IPS DF 6.9 (cell line): ENCODE results near the gene TBX18.

Experiments
- DNase-seq: peaks from one replicate; pipeline ENCODE4 v3.0.0-alpha.2; 2013; ENCODE audit warnings: low read depth, low spot score
- H3K27ac ChIP-seq: one replicate; pipeline ENCODE4 v1.5.1; 2013; ENCODE audit warnings: low read length, control low read depth
- H3K27me3 ChIP-seq: 2 replicates; pipeline ENCODE4 v1.6.1; 2013; ENCODE audit warnings: mild to moderate bottlenecking, low read length; ENCODE audit not compliant: control insufficient read depth, insufficient read depth
- H3K36me3 ChIP-seq: 2 replicates; pipeline ENCODE4 v1.6.1; 2013; ENCODE audit warnings: low read length; ENCODE audit not compliant: control insufficient read depth, insufficient read depth
- H3K4me1 ChIP-seq: 2 replicates; pipeline ENCODE4 v1.6.1; 2013; ENCODE audit warnings: low read length; ENCODE audit not compliant: control insufficient read depth, insufficient read depth
- H3K4me3 ChIP-seq: 2 replicates; pipeline ENCODE4 v1.5.1; 2013; ENCODE audit warnings: mild to moderate bottlenecking, low read length
- H3K9me3 ChIP-seq: 2 replicates; pipeline ENCODE4 v1.6.1; 2013; ENCODE audit warnings: low read length, inconsistent platforms; ENCODE audit not compliant: control insufficient read depth, insufficient read depth
- WGBS: extraction: QIAGEN DNeasy Blood & Tissue Kit; methylation state at CpG from one replicate; pipeline ENCODE4 v1.1.7; 2013; ENCODE audit warnings: mixed read lengths, missing lambda C conversion rate; ENCODE audit not compliant: insufficient read length, insufficient coverage; 5-methylcytosine and 5-hydroxymethylcytosine counted together

Gene TBX18

GRCh38 chr6:84653027-84653551 is 111.3 kb downstream of the TBX18 start:
- no peaks in the 10 kb centered on the region for H3K9me3 ChIP-seq
- no peak for DNase-seq
- H3K4me3 ChIP-seq = no peak overlapping the region
- H3K36me3 ChIP-seq = no peaks in the 10 kb centered on the region
- no peak overlapping the region for H3K27ac ChIP-seq
- whole genome bisulfite sequencing = no CpG with 5 or more reads among the region's 3 CpGs
- no peaks in the 10 kb centered on the region for H3K4me1 ChIP-seq
- no peaks in the 10 kb centered on the region for H3K27me3 ChIP-seq

- H3K27me3 ChIP-seq = no peaks in the 10 kb centered on the region
- no peak overlapping the region for H3K27ac ChIP-seq
- WGBS = no CpG with 5 or more reads among the region's 3 CpGs
- H3K9me3 ChIP-seq = no peaks in the 10 kb centered on the region
- DNase-seq = no peak
- H3K4me1 ChIP-seq = no peaks in the 10 kb centered on the region
- no peaks in the 10 kb centered on the region for H3K36me3 ChIP-seq
- H3K4me3 ChIP-seq = no peak overlapping the region
These were observed 111.9 kb downstream of the TBX18 start for GRCh38 chr6:84652356-84653026.

GRCh38 chr6:84651583-84651982 is 112.8 kb downstream of the TBX18 start:
- WGBS = no CpG with 5 or more reads among the region's 1 CpG
- H3K9me3 ChIP-seq = no peaks in the 10 kb centered on the region
- H3K4me1 ChIP-seq = no peaks in the 10 kb centered on the region
- H3K36me3 ChIP-seq = no peaks in the 10 kb centered on the region
- no peaks in the 10 kb centered on the region for H3K27me3 ChIP-seq
- DNase-seq = no peak
- no peak overlapping the region for H3K27ac ChIP-seq
- no peak overlapping the region for H3K4me3 ChIP-seq

GRCh38 chr6:84648444-84648843 is 116.0 kb downstream of the TBX18 start:
- Histone ChIP-seq H3K27ac (no peak overlapping the region), H3K27me3 (no peaks in the 10 kb centered on the region), H3K4me3 (no peak overlapping the region), H3K36me3 (no peaks in the 10 kb centered on the region), H3K4me1 (no peaks in the 10 kb centered on the region), H3K9me3 (no peaks in the 10 kb centered on the region)
- no peak for DNase-seq

- DNase-seq = no peak
- Histone ChIP-seq H3K27ac (no peak overlapping the region), H3K36me3 (no peaks in the 10 kb centered on the region), H3K9me3 (no peaks in the 10 kb centered on the region), H3K27me3 (no peaks in the 10 kb centered on the region), H3K4me3 (no peak overlapping the region), H3K4me1 (no peaks in the 10 kb centered on the region)
- WGBS = no CpG with 5 or more reads among the region's 4 CpGs
These were observed 118.7 kb downstream of the TBX18 start for GRCh38 chr6:84645563-84646266.

- Histone ChIP-seq H3K4me1 (no peaks in the 10 kb centered on the region), H3K36me3 (no peaks in the 10 kb centered on the region), H3K27me3 (no peaks in the 10 kb centered on the region), H3K9me3 (no peaks in the 10 kb centered on the region), H3K27ac (no peak overlapping the region), H3K4me3 (no peak overlapping the region)
- no peak for DNase-seq
These were observed 119.4 kb downstream of the TBX18 start for GRCh38 chr6:84645000-84645399.

- no peak for DNase-seq
These were observed 120.6 kb downstream of the TBX18 start for GRCh38 chr6:84643778-84644177.

GRCh38 chr6:84641076-84641475 is 123.3 kb downstream of the TBX18 start:
- H3K27ac ChIP-seq = no peak overlapping the region
- H3K9me3 ChIP-seq = no peaks in the 10 kb centered on the region
- H3K36me3 ChIP-seq = no peaks in the 10 kb centered on the region
- H3K27me3 ChIP-seq = no peaks in the 10 kb centered on the region
- H3K4me3 ChIP-seq = no peak overlapping the region
- DNase-seq = no peak
- WGBS = no CpG with 5 or more reads among the region's 4 CpGs
- H3K4me1 ChIP-seq = no peaks in the 10 kb centered on the region

More at GRCh38 chr6:84643778-84644177, 120.6 kb downstream of the TBX18 start:
- Histone ChIP-seq H3K9me3 (no peaks in the 10 kb centered on the region), H3K36me3 (no peaks in the 10 kb centered on the region), H3K27me3 (no peaks in the 10 kb centered on the region), H3K27ac (no peak overlapping the region), H3K4me3 (no peak overlapping the region), H3K4me1 (no peaks in the 10 kb centered on the region)
- WGBS = no CpG with 5 or more reads among the region's 3 CpGs

GRCh38 chr6:84639396-84639795 is 125.0 kb downstream of the TBX18 start:
- Histone ChIP-seq H3K27me3 (no peaks in the 10 kb centered on the region), H3K9me3 (no peaks in the 10 kb centered on the region), H3K4me3 (no peak overlapping the region), H3K27ac (no peak overlapping the region), H3K4me1 (no peaks in the 10 kb centered on the region), H3K36me3 (no peaks in the 10 kb centered on the region)
- no CpG with 5 or more reads among the region's 3 CpGs for WGBS
- DNase-seq = no peak

- Histone ChIP-seq H3K4me3 (no peak overlapping the region), H3K4me1 (no peaks in the 10 kb centered on the region), H3K9me3 (no peaks in the 10 kb centered on the region), H3K36me3 (no peaks in the 10 kb centered on the region), H3K27ac (no peak overlapping the region), H3K27me3 (no peaks in the 10 kb centered on the region)
- no CpG with 5 or more reads among the region's 3 CpGs for WGBS
- DNase-seq = no peak
These were observed 126.1 kb downstream of the TBX18 start for GRCh38 chr6:84638286-84638685.
